GM12891 (cell line): ENCODE measurements around the gene KCNA10.

ENCODE experiments used
- POLR2A ChIP-seq: IDR thresholded peaks from 2 replicates; pipeline ENCODE4 v1.6.1; 2011; ENCODE audit warnings: low read depth, low read length, control low read depth
- POLR2AphosphoS5 ChIP-seq: IDR thresholded peaks from 2 replicates; pipeline ENCODE4 v1.6.1; 2011; ENCODE audit warnings: low read depth, low read length, control low read depth
- TAF1 ChIP-seq: IDR thresholded peaks from 2 replicates; pipeline ENCODE4 v1.6.1; 2011; ENCODE audit warnings: low read depth, low read length, control low read depth

DNA sequence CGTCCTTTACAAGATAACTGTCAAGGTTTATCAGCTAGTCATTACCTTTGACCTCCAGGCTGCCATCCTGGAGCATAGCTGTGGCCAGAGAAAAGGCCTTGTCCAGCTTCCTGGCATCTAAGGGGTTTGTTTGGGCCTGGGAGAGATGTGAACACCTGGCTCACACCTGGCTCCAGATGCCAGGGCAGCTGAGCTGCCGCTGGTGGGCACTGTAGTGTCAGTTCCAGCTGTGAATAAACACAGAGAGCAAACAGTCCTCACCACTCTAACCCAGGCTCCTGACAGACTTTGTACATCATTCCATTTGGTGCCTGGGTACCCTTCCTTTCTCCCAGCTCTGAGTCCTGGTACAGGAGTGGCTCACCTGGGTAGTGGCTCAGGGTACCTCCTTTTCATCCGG, 14.3 kb upstream of the KCNA10 start:
- TF ChIP-seq POLR2AphosphoS5 (no peak), POLR2A (no peak), TAF1 (no peak)
